ENCODE measurements around the gene AFDN.

- no peak for TF ChIP-seq EP300 (IDR thresholded peaks at IDR 0.05)
- no peak for TF ChIP-seq CTCF (IDR thresholded peaks at IDR 0.05)
- TF ChIP-seq POLR2AphosphoS5 (IDR thresholded peaks at IDR 0.05): no peak
- TF ChIP-seq POLR2A (IDR thresholded peaks at IDR 0.05): no peak
Observed at GRCh38 chr6:167872538-167873210, 46.0 kb downstream of the AFDN start.

All from upper lobe of left lung (tissue), 4 donors.